Fibroblast of lung (primary cell): ENCODE results near the gene DLGAP4.

Source experiments
- CTCF ChIP-seq, 2 donors: IDR thresholded peaks in 1 of 2; conservative IDR thresholded peaks in 1 of 2; 1 replicate in 1 of 2; 2 replicates in 1 of 2; pipeline ENCODE4 v1.5.1; 2011 to 2012; ENCODE audit warnings: low read length in 2 of 2, control low read depth in 1 of 2, inconsistent platforms in 1 of 2, low read depth in 1 of 2, mild to moderate bottlenecking in 1 of 2
- EZH2 ChIP-seq: IDR thresholded peaks from 2 replicates; pipeline ENCODE4 v1.5.1; 2012; ENCODE audit warnings: low read length, control low read depth, mild to moderate bottlenecking; ENCODE audit errors: missing control alignments

GRCh38 chr20:36519012-36519719 lies 213.0 kb downstream of the DLGAP4 start:
- TF ChIP-seq CTCF (conservative IDR thresholded peaks at IDR 0.05 in 1 of 2, IDR thresholded peaks at IDR 0.05 in 1 of 2; ENCODE audit: low read depth in 1 of 2, low read length in 2 of 2) (no peak), EZH2 (no peak)
